K562 (cell line): ENCODE data around the gene MDC1. TPM values are rescaled to one million over a fixed set of nuclear protein-coding genes. Genes with fewer than 3 reads are reported as not detected.

ENCODE experiments used
- ADNP ChIP-seq: fragments of 200-800 bp; sonication (Bioruptor generic); IDR thresholded peaks from 2 replicates; pipeline ENCODE4 v1.6.1; 2016; ENCODE audit warnings: missing genetic modification characterization, missing compliant biosample characterization
- FOXA1 ChIP-seq: fragments of 450-650 bp; IDR thresholded peaks from 2 replicates; pipeline ENCODE4 v1.6.1; 2016; ENCODE audit warnings: mild to moderate bottlenecking, borderline replicate concordance
- KAT2B ChIP-seq: IDR thresholded peaks from one replicate; pipeline ENCODE4 v1.6.1; 2012; ENCODE audit warnings: low read depth, mild to moderate bottlenecking, control low read depth, inconsistent platforms, low read length, moderate library complexity
- NONO ChIP-seq, 2 experiments: fragments of 200-400 bp in 1 of 2; fragments of 450-650 bp in 1 of 2; formaldehyde crosslinking in 1 of 2; IDR thresholded peaks; 2 replicates each; pipeline ENCODE4 v1.6.1; 2017; ENCODE audit warnings: low read depth in 2 of 2, mild to moderate bottlenecking in 2 of 2, moderate library complexity in 2 of 2, low read length in 1 of 2
- RBM14 ChIP-seq: fragments of 200-400 bp; formaldehyde crosslinking; IDR thresholded peaks from 2 replicates; pipeline ENCODE4 v1.6.1; 2018; ENCODE audit warnings: low read depth, mild to moderate bottlenecking, low read length, moderate library complexity, borderline replicate concordance; ENCODE audit not compliant: insufficient read depth
- U2AF2 ChIP-seq: fragments of 200-400 bp; formaldehyde crosslinking; optimal IDR thresholded peaks from 2 replicates; pipeline ENCODE3; 2017; ENCODE audit warnings: low read depth, mild to moderate bottlenecking, low read length
- ZFP30 ChIP-seq: fragments of 250-450 bp; sonication (Bioruptor Pico); IDR thresholded peaks from 2 replicates; pipeline ENCODE4 v1.8.0; 2022; ENCODE audit warnings: moderate library complexity, mild to moderate bottlenecking, inconsistent platforms, borderline replicate concordance
- polyA plus RNA-seq, 8 experiments: library from polyadenylated mRNA; depleted of rRNA in 4 of 8; stranded (reverse) in 5 of 8; unstranded in 3 of 8; fragments of >200 nt; fragmentation: Nextera tagmentation in 2 of 8; fragmentation: Illumina TruSeq in 1 of 8; extraction: Ambion mirVana in 2 of 8; extraction: Trizol in 1 of 8; gene quantifications; 2 replicates each; pipeline versions ENCODE4 v1.2.1 to v1.2.3, GENCODE V29; 2011 to 2014; ENCODE audit warnings: inconsistent platforms in 1 of 8, missing spikeins in 1 of 8
- total RNA-seq, 7 experiments: library from RNA; depleted of rRNA in 6 of 7; stranded (reverse); fragments of >200 nt in 6 of 7; fragmentation: Illumina TruSeq in 2 of 7; extraction: Trizol in 2 of 7; gene quantifications; 2 replicates each; pipeline versions ENCODE4 v1.2.1 to v1.2.3, GENCODE V29; 2011 to 2021; ENCODE audit warnings: low replicate concordance in 1 of 7
- TF ChIP-seq, protein P1 (sequence below), 2 experiments: IDR thresholded peaks; 2 replicates each; pipeline ENCODE4 v1.6.1; 2012; ENCODE audit warnings: improper control_type of control experiment in 2 of 2, low read depth in 2 of 2, low read length in 2 of 2, borderline replicate concordance in 1 of 2
- TF ChIP-seq, protein P2 (sequence below): fragments of 450-650 bp; IDR thresholded peaks from 2 replicates; pipeline ENCODE4 v1.6.1; 2016
- TF ChIP-seq, protein P3 (sequence below): fragments of 450-650 bp; IDR thresholded peaks from 2 replicates; pipeline ENCODE4 v1.6.1; 2014; ENCODE audit warnings: low read depth, mild to moderate bottlenecking, moderate library complexity, borderline replicate concordance
- TF ChIP-seq, protein P4 (sequence below): fragments of 250-450 bp; sonication (Bioruptor Pico); IDR thresholded peaks from 2 replicates; pipeline ENCODE4 v1.8.0; 2022; ENCODE audit warnings: moderate library complexity, mild to moderate bottlenecking, inconsistent platforms
- TF ChIP-seq, protein P5 (sequence below): fragments of 250-450 bp; sonication (Bioruptor Pico); IDR thresholded peaks from 2 replicates; pipeline ENCODE4 v1.4.0; 2020
- TF ChIP-seq, protein P6 (sequence below): sonication (generic); formaldehyde crosslinking; IDR thresholded peaks from 2 replicates; pipeline ENCODE4 v1.8.0; 2023; ENCODE audit warnings: mild to moderate bottlenecking, missing genetic modification reagents

Gene MDC1
- total and polyA plus RNA-seq, 9 of the 15 experiments (the other 6 are each of a cell fraction or from before 2014, with no cell fraction given), result 8.2 to 114 (median 20.0) TPM

DNA sequence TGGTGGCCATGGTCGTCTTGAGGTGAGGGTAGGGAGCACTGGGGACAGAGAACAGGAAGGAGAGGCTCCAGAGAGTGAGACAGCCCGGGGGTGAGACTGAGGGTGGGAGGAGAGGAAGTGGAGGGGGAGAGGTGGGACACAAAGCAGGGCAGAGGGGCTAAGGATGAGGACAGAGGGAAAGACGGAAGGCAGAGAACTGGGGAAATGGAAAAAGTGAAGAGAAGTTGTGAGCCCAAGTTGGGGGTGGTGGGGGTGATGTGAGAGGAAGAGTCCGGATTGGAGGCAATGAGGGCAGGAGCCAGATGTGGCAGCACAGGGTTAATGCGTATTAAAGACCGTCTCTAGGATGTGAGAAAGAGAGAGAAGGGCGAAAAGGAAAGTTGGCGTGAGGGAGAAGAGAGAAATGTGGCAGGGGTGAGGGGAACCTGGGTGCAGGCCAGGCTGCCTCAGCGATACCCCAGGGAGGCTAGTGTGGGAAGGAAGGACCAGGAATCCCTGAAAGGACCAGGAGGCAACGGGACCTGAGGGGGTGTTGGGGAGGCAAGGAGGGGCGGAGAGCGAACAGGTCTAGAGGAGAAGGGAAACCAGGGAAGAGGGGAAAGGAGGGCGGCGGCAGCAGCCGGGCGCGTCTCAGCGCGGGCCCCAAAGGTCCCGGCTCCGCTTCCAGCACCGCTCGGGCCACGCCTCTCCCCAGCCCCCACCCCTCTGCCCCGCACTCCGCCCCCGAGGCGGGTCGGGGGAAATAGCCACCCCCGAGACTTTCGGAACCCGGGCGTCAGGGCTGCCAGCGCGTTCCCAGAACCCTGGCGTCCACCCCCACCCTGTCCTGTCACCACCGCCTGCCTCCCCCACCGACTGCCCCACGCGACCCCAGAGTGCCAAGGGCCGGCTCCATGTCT is 30.8 kb downstream of the MDC1 start, which contains the start of gene PPP1R18 (continued):
- TF ChIP-seq, protein P1, sequence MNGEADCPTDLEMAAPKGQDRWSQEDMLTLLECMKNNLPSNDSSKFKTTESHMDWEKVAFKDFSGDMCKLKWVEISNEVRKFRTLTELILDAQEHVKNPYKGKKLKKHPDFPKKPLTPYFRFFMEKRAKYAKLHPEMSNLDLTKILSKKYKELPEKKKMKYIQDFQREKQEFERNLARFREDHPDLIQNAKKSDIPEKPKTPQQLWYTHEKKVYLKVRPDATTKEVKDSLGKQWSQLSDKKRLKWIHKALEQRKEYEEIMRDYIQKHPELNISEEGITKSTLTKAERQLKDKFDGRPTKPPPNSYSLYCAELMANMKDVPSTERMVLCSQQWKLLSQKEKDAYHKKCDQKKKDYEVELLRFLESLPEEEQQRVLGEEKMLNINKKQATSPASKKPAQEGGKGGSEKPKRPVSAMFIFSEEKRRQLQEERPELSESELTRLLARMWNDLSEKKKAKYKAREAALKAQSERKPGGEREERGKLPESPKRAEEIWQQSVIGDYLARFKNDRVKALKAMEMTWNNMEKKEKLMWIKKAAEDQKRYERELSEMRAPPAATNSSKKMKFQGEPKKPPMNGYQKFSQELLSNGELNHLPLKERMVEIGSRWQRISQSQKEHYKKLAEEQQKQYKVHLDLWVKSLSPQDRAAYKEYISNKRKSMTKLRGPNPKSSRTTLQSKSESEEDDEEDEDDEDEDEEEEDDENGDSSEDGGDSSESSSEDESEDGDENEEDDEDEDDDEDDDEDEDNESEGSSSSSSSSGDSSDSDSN (IDR thresholded peaks at IDR 0.05; ENCODE audit: borderline replicate concordance in 1 of 2, low read depth in 2 of 2, low read length in 2 of 2), result peak; percentile 21 to 71; a peak in 2 of 4 replicates
- TF ChIP-seq FOXA1, result no peak
- TF ChIP-seq, protein P2, sequence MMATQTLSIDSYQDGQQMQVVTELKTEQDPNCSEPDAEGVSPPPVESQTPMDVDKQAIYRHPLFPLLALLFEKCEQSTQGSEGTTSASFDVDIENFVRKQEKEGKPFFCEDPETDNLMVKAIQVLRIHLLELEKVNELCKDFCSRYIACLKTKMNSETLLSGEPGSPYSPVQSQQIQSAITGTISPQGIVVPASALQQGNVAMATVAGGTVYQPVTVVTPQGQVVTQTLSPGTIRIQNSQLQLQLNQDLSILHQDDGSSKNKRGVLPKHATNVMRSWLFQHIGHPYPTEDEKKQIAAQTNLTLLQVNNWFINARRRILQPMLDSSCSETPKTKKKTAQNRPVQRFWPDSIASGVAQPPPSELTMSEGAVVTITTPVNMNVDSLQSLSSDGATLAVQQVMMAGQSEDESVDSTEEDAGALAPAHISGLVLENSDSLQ, result no peak
- TF ChIP-seq KAT2B, result no peak
- no peak for TF ChIP-seq ZFP30
- TF ChIP-seq, protein P3, sequence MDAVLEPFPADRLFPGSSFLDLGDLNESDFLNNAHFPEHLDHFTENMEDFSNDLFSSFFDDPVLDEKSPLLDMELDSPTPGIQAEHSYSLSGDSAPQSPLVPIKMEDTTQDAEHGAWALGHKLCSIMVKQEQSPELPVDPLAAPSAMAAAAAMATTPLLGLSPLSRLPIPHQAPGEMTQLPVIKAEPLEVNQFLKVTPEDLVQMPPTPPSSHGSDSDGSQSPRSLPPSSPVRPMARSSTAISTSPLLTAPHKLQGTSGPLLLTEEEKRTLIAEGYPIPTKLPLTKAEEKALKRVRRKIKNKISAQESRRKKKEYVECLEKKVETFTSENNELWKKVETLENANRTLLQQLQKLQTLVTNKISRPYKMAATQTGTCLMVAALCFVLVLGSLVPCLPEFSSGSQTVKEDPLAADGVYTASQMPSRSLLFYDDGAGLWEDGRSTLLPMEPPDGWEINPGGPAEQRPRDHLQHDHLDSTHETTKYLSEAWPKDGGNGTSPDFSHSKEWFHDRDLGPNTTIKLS, result no peak
- TF ChIP-seq NONO (IDR thresholded peaks at IDR 0.05; ENCODE audit: low read depth in 2 of 2, low read length in 1 of 2), result no peak
- TF ChIP-seq U2AF2, result no peak
- TF ChIP-seq, protein P4, sequence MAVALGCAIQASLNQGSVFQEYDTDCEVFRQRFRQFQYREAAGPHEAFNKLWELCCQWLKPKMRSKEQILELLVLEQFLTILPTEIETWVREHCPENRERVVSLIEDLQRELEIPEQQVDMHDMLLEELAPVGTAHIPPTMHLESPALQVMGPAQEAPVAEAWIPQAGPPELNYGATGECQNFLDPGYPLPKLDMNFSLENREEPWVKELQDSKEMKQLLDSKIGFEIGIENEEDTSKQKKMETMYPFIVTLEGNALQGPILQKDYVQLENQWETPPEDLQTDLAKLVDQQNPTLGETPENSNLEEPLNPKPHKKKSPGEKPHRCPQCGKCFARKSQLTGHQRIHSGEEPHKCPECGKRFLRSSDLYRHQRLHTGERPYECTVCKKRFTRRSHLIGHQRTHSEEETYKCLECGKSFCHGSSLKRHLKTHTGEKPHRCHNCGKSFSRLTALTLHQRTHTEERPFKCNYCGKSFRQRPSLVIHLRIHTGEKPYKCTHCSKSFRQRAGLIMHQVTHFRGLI, result no peak
- TF ChIP-seq, protein P5, sequence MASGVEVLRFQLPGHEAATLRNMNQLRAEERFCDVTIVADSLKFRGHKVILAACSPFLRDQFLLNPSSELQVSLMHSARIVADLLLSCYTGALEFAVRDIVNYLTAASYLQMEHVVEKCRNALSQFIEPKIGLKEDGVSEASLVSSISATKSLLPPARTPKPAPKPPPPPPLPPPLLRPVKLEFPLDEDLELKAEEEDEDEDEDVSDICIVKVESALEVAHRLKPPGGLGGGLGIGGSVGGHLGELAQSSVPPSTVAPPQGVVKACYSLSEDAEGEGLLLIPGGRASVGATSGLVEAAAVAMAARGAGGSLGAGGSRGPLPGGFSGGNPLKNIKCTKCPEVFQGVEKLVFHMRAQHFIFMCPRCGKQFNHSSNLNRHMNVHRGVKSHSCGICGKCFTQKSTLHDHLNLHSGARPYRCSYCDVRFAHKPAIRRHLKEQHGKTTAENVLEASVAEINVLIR (CRISPR knock-in tag), result no peak
- TF ChIP-seq RBM14, result no peak
- no peak for TF ChIP-seq ADNP (tag)
- TF ChIP-seq, protein P6, sequence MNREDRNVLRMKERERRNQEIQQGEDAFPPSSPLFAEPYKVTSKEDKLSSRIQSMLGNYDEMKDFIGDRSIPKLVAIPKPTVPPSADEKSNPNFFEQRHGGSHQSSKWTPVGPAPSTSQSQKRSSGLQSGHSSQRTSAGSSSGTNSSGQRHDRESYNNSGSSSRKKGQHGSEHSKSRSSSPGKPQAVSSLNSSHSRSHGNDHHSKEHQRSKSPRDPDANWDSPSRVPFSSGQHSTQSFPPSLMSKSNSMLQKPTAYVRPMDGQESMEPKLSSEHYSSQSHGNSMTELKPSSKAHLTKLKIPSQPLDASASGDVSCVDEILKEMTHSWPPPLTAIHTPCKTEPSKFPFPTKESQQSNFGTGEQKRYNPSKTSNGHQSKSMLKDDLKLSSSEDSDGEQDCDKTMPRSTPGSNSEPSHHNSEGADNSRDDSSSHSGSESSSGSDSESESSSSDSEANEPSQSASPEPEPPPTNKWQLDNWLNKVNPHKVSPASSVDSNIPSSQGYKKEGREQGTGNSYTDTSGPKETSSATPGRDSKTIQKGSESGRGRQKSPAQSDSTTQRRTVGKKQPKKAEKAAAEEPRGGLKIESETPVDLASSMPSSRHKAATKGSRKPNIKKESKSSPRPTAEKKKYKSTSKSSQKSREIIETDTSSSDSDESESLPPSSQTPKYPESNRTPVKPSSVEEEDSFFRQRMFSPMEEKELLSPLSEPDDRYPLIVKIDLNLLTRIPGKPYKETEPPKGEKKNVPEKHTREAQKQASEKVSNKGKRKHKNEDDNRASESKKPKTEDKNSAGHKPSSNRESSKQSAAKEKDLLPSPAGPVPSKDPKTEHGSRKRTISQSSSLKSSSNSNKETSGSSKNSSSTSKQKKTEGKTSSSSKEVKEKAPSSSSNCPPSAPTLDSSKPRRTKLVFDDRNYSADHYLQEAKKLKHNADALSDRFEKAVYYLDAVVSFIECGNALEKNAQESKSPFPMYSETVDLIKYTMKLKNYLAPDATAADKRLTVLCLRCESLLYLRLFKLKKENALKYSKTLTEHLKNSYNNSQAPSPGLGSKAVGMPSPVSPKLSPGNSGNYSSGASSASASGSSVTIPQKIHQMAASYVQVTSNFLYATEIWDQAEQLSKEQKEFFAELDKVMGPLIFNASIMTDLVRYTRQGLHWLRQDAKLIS (CRISPR knock-in tag), result no peak; the same call in 1 of the 2 replicates
